Measurements from ENCODE around the gene LRIG3. TPM values are rescaled to one million over a fixed set of nuclear protein-coding genes. Genes with fewer than 3 reads are reported as not detected.

LRIG3 gene
- polyA plus RNA-seq, 1 of the 3 experiments (the other 2 are of a cell fraction): 0.03 TPM

DNA sequence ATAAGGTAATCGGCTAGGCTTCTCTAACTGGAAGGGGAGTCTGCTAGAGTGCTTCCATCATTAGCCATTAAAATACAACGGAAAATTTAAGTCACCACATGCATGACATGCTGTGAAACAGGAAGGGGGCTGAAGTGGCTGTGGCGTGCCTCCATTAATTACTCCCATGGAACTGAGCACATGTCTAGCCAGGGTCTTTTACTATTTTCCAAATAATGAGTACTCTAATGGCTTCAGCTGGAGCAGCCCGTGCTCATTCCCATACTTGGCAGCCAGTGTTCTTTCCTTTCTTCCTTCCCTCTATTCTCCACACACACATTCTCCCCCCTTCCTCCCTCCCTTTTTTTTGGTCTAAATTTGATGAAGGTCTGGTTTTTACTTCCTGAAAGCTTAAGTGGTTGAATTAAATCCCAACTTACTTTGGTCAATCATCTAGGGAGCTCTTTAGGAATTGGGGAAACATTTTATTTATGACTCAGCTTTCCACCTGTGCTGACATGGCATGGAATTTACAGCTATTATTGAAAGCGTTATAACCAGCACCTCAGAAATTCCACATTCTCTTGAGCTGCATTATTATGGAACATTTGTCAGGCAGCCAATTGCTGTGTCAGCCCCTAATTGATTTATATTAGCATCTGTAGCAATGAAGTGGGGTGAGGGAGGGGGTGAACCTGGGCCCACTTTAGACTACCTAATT, 72.3 kb downstream of the LRIG3 start:
- H3K9me3 ChIP-seq: no peaks in the 10 kb centered on the region
- H3K79me2 ChIP-seq (ENCODE audit: insufficient read depth): no peaks in the 10 kb centered on the region
- CTCF ChIA-PET: no interaction called here
- no peaks in the 10 kb centered on the region for H3F3A ChIP-seq (replicated peaks; ENCODE audit: insufficient read depth)
- H3K4me1 ChIP-seq (ENCODE audit: control insufficient read depth in 1 of 2, insufficient read depth in 2 of 2, low read depth in 1 of 2, low read length in 1 of 2): no peaks in the 10 kb centered on the region; a peak in 1 of 4 replicates
- no peaks in the 10 kb centered on the region for H3K9me2 ChIP-seq
- no peak for DNase-seq
- no peak overlapping the region for H2AFZ ChIP-seq (ENCODE audit: low read depth)
- WGBS (ENCODE audit: low lambda C conversion rate): 3% methylated on average over 5 of the region's 5 CpGs
- H3K27ac ChIP-seq (ENCODE audit: low read depth in 2 of 2, low read length in 1 of 2): no peak overlapping the region
- H3K27me3 ChIP-seq (ENCODE audit: insufficient read depth): no peaks in the 10 kb centered on the region
- no peaks in the 10 kb centered on the region for H4K20me1 ChIP-seq (ENCODE audit: insufficient read depth)
- TF ChIP-seq RCOR1 (IDR thresholded peaks at IDR 0.05; ENCODE audit: low read length): no peak
- TF ChIP-seq MXI1 (IDR thresholded peaks at IDR 0.05; ENCODE audit: low read depth, low read length): no peak
- no peak for TF ChIP-seq JUND (IDR thresholded peaks at IDR 0.05)
- TF ChIP-seq TCF12 (IDR thresholded peaks at IDR 0.05): no peak
- TF ChIP-seq FOXJ3 (CRISPR knock-in tag; IDR thresholded peaks at IDR 0.05): no peak
- TF ChIP-seq GATA2 (CRISPR knock-in tag; IDR thresholded peaks at IDR 0.05): no peak
- TF ChIP-seq, protein P1, sequence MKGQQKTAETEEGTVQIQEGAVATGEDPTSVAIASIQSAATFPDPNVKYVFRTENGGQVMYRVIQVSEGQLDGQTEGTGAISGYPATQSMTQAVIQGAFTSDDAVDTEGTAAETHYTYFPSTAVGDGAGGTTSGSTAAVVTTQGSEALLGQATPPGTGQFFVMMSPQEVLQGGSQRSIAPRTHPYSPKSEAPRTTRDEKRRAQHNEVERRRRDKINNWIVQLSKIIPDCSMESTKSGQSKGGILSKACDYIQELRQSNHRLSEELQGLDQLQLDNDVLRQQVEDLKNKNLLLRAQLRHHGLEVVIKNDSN (IDR thresholded peaks at IDR 0.05; ENCODE audit: borderline replicate concordance, low read depth): no peak
- TF ChIP-seq SMC3 (IDR thresholded peaks at IDR 0.05; ENCODE audit: low read depth, low read length): no peak
- no peak for TF ChIP-seq EP300 (IDR thresholded peaks at IDR 0.05; ENCODE audit: borderline replicate concordance in 1 of 2, low read depth in 1 of 2, low read length in 1 of 2)
- TF ChIP-seq, protein P2, sequence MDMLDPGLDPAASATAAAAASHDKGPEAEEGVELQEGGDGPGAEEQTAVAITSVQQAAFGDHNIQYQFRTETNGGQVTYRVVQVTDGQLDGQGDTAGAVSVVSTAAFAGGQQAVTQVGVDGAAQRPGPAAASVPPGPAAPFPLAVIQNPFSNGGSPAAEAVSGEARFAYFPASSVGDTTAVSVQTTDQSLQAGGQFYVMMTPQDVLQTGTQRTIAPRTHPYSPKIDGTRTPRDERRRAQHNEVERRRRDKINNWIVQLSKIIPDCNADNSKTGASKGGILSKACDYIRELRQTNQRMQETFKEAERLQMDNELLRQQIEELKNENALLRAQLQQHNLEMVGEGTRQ (IDR thresholded peaks at IDR 0.05; ENCODE audit: borderline replicate concordance, low read depth, low read length): no peak
- H3K9ac ChIP-seq: no peak overlapping the region
- no peaks in the 10 kb centered on the region for H3K36me3 ChIP-seq (replicated peaks in 1 of 2; ENCODE audit: control insufficient read depth in 1 of 2, insufficient read depth in 2 of 2, low read length in 1 of 2)
- POLR2A ChIA-PET: no interaction called here
- no peak overlapping the region for H3K4me3 ChIP-seq (ENCODE audit: low read depth in 2 of 2, low read length in 1 of 2)
- no peak overlapping the region for H3K4me2 ChIP-seq

DNA sequence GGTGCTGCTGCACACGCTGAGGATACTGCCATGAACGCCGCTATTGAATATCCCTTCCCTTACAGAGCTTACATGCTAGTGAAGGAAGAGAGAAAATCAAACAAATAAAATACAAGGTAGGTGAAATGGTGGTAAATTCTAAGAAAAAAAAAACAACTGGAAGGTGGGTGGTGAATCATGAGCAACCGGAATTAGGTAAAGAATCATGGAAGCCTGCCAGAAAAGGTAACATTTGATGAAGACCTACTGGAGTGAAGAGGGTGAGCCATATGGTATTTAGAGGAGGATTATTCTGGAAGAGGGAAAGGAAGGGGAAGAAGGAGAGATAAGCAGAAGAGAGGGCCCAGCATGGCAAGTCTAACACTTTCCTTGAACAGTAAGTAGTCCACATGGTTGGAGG, 76.1 kb downstream of the LRIG3 start:
- H3K4me2 ChIP-seq: no peak overlapping the region
- H3K9me3 ChIP-seq: no peaks in the 10 kb centered on the region
- no peak overlapping the region for H3K4me3 ChIP-seq (ENCODE audit: low read depth in 2 of 2, low read length in 1 of 2)
- H3F3A ChIP-seq (replicated peaks; ENCODE audit: insufficient read depth): no peaks in the 10 kb centered on the region
- ChIA-PET POLR2A (no interaction called here), CTCF (no interaction called here)
- no peaks in the 10 kb centered on the region; a peak in 1 of 4 replicates for H3K4me1 ChIP-seq (ENCODE audit: control insufficient read depth in 1 of 2, insufficient read depth in 2 of 2, low read depth in 1 of 2, low read length in 1 of 2)
- WGBS (ENCODE audit: low lambda C conversion rate): 7% methylated on average over 4 of the region's 4 CpGs
- no peak overlapping the region for H3K9ac ChIP-seq
- H2AFZ ChIP-seq (ENCODE audit: low read depth): no peak overlapping the region
- H3K36me3 ChIP-seq (replicated peaks in 1 of 2; ENCODE audit: control insufficient read depth in 1 of 2, insufficient read depth in 2 of 2, low read length in 1 of 2): no peaks in the 10 kb centered on the region
- H3K9me2 ChIP-seq: no peaks in the 10 kb centered on the region
- no peaks in the 10 kb centered on the region for H3K27me3 ChIP-seq (ENCODE audit: insufficient read depth)
- no peaks in the 10 kb centered on the region for H4K20me1 ChIP-seq (ENCODE audit: insufficient read depth)
- no peaks in the 10 kb centered on the region for H3K79me2 ChIP-seq (ENCODE audit: insufficient read depth)
- H3K27ac ChIP-seq (ENCODE audit: low read depth in 2 of 2, low read length in 1 of 2): no peak overlapping the region
- DNase-seq: no peak
- TF ChIP-seq, protein P2 (IDR thresholded peaks at IDR 0.05; ENCODE audit: borderline replicate concordance, low read depth, low read length): no peak
- TF ChIP-seq JUND (IDR thresholded peaks at IDR 0.05): no peak
- TF ChIP-seq TCF12 (IDR thresholded peaks at IDR 0.05): no peak
- TF ChIP-seq, protein P3, sequence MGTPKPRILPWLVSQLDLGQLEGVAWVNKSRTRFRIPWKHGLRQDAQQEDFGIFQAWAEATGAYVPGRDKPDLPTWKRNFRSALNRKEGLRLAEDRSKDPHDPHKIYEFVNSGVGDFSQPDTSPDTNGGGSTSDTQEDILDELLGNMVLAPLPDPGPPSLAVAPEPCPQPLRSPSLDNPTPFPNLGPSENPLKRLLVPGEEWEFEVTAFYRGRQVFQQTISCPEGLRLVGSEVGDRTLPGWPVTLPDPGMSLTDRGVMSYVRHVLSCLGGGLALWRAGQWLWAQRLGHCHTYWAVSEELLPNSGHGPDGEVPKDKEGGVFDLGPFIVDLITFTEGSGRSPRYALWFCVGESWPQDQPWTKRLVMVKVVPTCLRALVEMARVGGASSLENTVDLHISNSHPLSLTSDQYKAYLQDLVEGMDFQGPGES (IDR thresholded peaks at IDR 0.05; ENCODE audit: low read depth, low read length): no peak
- no peak for TF ChIP-seq RXRA (IDR thresholded peaks at IDR 0.05; ENCODE audit: borderline replicate concordance, low read depth)
- TF ChIP-seq GATA2 (CRISPR knock-in tag; IDR thresholded peaks at IDR 0.05): no peak
- TF ChIP-seq RAD21 (IDR thresholded peaks at IDR 0.05; ENCODE audit: low read length): no peak
- TF ChIP-seq, protein P4, sequence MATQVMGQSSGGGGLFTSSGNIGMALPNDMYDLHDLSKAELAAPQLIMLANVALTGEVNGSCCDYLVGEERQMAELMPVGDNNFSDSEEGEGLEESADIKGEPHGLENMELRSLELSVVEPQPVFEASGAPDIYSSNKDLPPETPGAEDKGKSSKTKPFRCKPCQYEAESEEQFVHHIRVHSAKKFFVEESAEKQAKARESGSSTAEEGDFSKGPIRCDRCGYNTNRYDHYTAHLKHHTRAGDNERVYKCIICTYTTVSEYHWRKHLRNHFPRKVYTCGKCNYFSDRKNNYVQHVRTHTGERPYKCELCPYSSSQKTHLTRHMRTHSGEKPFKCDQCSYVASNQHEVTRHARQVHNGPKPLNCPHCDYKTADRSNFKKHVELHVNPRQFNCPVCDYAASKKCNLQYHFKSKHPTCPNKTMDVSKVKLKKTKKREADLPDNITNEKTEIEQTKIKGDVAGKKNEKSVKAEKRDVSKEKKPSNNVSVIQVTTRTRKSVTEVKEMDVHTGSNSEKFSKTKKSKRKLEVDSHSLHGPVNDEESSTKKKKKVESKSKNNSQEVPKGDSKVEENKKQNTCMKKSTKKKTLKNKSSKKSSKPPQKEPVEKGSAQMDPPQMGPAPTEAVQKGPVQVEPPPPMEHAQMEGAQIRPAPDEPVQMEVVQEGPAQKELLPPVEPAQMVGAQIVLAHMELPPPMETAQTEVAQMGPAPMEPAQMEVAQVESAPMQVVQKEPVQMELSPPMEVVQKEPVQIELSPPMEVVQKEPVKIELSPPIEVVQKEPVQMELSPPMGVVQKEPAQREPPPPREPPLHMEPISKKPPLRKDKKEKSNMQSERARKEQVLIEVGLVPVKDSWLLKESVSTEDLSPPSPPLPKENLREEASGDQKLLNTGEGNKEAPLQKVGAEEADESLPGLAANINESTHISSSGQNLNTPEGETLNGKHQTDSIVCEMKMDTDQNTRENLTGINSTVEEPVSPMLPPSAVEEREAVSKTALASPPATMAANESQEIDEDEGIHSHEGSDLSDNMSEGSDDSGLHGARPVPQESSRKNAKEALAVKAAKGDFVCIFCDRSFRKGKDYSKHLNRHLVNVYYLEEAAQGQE (IDR thresholded peaks at IDR 0.05; ENCODE audit: low read depth, low read length): no peak
- TF ChIP-seq, protein P5, sequence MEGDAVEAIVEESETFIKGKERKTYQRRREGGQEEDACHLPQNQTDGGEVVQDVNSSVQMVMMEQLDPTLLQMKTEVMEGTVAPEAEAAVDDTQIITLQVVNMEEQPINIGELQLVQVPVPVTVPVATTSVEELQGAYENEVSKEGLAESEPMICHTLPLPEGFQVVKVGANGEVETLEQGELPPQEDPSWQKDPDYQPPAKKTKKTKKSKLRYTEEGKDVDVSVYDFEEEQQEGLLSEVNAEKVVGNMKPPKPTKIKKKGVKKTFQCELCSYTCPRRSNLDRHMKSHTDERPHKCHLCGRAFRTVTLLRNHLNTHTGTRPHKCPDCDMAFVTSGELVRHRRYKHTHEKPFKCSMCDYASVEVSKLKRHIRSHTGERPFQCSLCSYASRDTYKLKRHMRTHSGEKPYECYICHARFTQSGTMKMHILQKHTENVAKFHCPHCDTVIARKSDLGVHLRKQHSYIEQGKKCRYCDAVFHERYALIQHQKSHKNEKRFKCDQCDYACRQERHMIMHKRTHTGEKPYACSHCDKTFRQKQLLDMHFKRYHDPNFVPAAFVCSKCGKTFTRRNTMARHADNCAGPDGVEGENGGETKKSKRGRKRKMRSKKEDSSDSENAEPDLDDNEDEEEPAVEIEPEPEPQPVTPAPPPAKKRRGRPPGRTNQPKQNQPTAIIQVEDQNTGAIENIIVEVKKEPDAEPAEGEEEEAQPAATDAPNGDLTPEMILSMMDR (IDR thresholded peaks at IDR 0.05): no peak
- no peak for TF ChIP-seq MXI1 (IDR thresholded peaks at IDR 0.05; ENCODE audit: low read depth, low read length)
- TF ChIP-seq YY1 (IDR thresholded peaks at IDR 0.05; ENCODE audit: low read depth): no peak
- TF ChIP-seq GABPA (IDR thresholded peaks at IDR 0.05; ENCODE audit: low read depth): no peak

Data from SK-N-SH (cell line).